ENCODE results near the gene RELB.

The RELB gene

GRCh38 chr19:44959691-44960090, 41.6 kb upstream of the RELB start:
- Histone ChIP-seq H3K4me2 (ENCODE audit: insufficient read depth, low read length) (no peak overlapping the region), H3K4me3 (ENCODE audit: low read depth in 1 of 2, low read length in 2 of 2) (no peak overlapping the region), H3K9me3 (ENCODE audit: insufficient read depth, low read length, severe bottlenecking) (no peaks in the 10 kb centered on the region), H3K36me3 (ENCODE audit: insufficient read depth, low read length) (peaks cover 42% of the 10 kb centered on the region), H3K9ac (ENCODE audit: low read depth, low read length) (no peak overlapping the region), H4K20me1 (ENCODE audit: insufficient read depth, low read length) (peaks cover 54% of the 10 kb centered on the region), H3K79me2 (ENCODE audit: insufficient read depth, low read length) (peaks cover 68% of the 10 kb centered on the region), H3K27ac (ENCODE audit: low read length) (no peak overlapping the region), H3K27me3 (ENCODE audit: insufficient read depth, low read length, poor library complexity) (no peaks in the 10 kb centered on the region), H2AFZ (ENCODE audit: low read depth, low read length) (no peak overlapping the region), H3K4me1 (ENCODE audit: insufficient read depth, low read length) (peaks cover 27% of the 10 kb centered on the region)
- DNase-seq (no peak), ATAC-seq (ENCODE audit: insufficient read depth, low read depth) (no peak)
- no peak for TF ChIP-seq EZH2 (IDR thresholded peaks at IDR 0.05; ENCODE audit: borderline replicate concordance, low read depth, low read length, severe bottlenecking)
- TF ChIP-seq CTCF (IDR thresholded peaks at IDR 0.05; ENCODE audit: borderline replicate concordance, extremely low read depth, low read length, poor library complexity, severe bottlenecking): no peak

GRCh38 chr19:44960906-44961728, 40.1 kb upstream of the RELB start:
- no peak for DNase-seq
- TF ChIP-seq CTCF (IDR thresholded peaks at IDR 0.05; ENCODE audit: borderline replicate concordance, extremely low read depth, low read length, poor library complexity, severe bottlenecking): no peak
- TF ChIP-seq EZH2 (IDR thresholded peaks at IDR 0.05; ENCODE audit: borderline replicate concordance, low read depth, low read length, severe bottlenecking): no peak
- H3K27ac ChIP-seq (ENCODE audit: low read length): no peak overlapping the region
- H3K4me2 ChIP-seq (ENCODE audit: insufficient read depth, low read length): no peak overlapping the region
- no peak for ATAC-seq (ENCODE audit: insufficient read depth, low read depth)
- peaks cover 23% of the 10 kb centered on the region for H3K4me1 ChIP-seq (ENCODE audit: insufficient read depth, low read length)
- no peak overlapping the region for H3K4me3 ChIP-seq (ENCODE audit: low read depth in 1 of 2, low read length in 2 of 2)
- H3K79me2 ChIP-seq (ENCODE audit: insufficient read depth, low read length): peaks cover 58% of the 10 kb centered on the region
- no peak overlapping the region for H3K9ac ChIP-seq (ENCODE audit: low read depth, low read length)
- peaks cover 47% of the 10 kb centered on the region for H4K20me1 ChIP-seq (ENCODE audit: insufficient read depth, low read length)
- no peak overlapping the region for H2AFZ ChIP-seq (ENCODE audit: low read depth, low read length)
- H3K9me3 ChIP-seq (ENCODE audit: insufficient read depth, low read length, severe bottlenecking): no peaks in the 10 kb centered on the region
- H3K36me3 ChIP-seq (ENCODE audit: insufficient read depth, low read length): peaks cover 43% of the 10 kb centered on the region
- no peaks in the 10 kb centered on the region for H3K27me3 ChIP-seq (ENCODE audit: insufficient read depth, low read length, poor library complexity)

DNA sequence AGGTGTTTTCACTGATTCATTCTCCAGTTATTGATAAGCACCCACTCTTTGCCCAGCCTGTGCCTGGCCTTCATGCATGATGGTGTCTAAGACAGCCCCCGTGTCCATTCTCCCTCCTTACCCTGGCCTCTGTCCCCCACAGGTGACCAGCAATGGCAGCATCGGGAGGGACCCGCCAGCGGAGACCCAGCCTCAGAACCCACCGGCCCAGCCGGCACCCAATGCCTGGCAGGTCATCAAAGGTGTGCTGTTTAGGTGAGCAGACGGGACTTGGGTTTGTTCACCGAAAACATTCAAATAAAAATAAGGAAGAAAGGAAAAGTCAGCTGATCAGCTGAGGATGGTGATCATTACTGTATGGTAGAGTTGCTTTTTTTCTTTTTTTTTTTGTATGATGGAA, 39.4 kb upstream of the RELB start:
- Histone ChIP-seq H3K4me3 (ENCODE audit: low read depth in 1 of 2, low read length in 2 of 2) (no peak overlapping the region), H3K36me3 (ENCODE audit: insufficient read depth, low read length) (peaks cover 49% of the 10 kb centered on the region), H3K9me3 (ENCODE audit: insufficient read depth, low read length, severe bottlenecking) (no peaks in the 10 kb centered on the region), H4K20me1 (ENCODE audit: insufficient read depth, low read length) (peaks cover 40% of the 10 kb centered on the region), H3K4me2 (ENCODE audit: insufficient read depth, low read length) (no peak overlapping the region), H2AFZ (ENCODE audit: low read depth, low read length) (no peak overlapping the region), H3K9ac (ENCODE audit: low read depth, low read length) (no peak overlapping the region), H3K27ac (ENCODE audit: low read length) (no peak overlapping the region), H3K79me2 (ENCODE audit: insufficient read depth, low read length) (peaks cover 51% of the 10 kb centered on the region), H3K27me3 (ENCODE audit: insufficient read depth, low read length, poor library complexity) (no peaks in the 10 kb centered on the region), H3K4me1 (ENCODE audit: insufficient read depth, low read length) (peaks cover 16% of the 10 kb centered on the region)
- DNase-seq (no peak), ATAC-seq (ENCODE audit: insufficient read depth, low read depth) (no peak)
- TF ChIP-seq EZH2 (IDR thresholded peaks at IDR 0.05; ENCODE audit: borderline replicate concordance, low read depth, low read length, severe bottlenecking): no peak
- no peak for TF ChIP-seq CTCF (IDR thresholded peaks at IDR 0.05; ENCODE audit: borderline replicate concordance, extremely low read depth, low read length, poor library complexity, severe bottlenecking)
